Measurements from ENCODE around the gene FAM107B.

- TF ChIP-seq CTCF (CRISPR knock-in tag; IDR thresholded peaks at IDR 0.05): no peak
- TF ChIP-seq ZBTB49 (CRISPR knock-in tag; IDR thresholded peaks at IDR 0.05; ENCODE audit: borderline replicate concordance): no peak
- no peak for TF ChIP-seq EP300 (IDR thresholded peaks at IDR 0.05; ENCODE audit: low read depth in 2 of 2, low read length in 2 of 2)
- no peak for TF ChIP-seq EP300 (CRISPR knock-in tag; IDR thresholded peaks at IDR 0.05; ENCODE audit: borderline replicate concordance)
Observed at GRCh38 chr10:14673189-14673861, 101.4 kb downstream of the FAM107B start.
